ENCODE data around the gene NCR3LG1.
A peak's percentile ranks its signal among the peaks of the same experiment; 100 is the strongest.

The NCR3LG1 gene

GRCh38 chr11:17351510-17352176, at the start of gene NCR3LG1:
TSS of gene NCR3LG1 (plus strand) at chr11:17351800. CDS start at chr11:17351970, 170 bp downstream.
- Mint-ChIP-seq H3K4me3 (peak within 1 kb of the TSS; percentile 79), H3K27ac (peak within 1 kb of the TSS; percentile 69), H3K4me1 (peaks cover 39% of the 10 kb centered on the region), H3K9me3 (no peaks in the 10 kb centered on the region), H3K36me3 (no peaks in the 10 kb centered on the region), H3K27me3 (peaks cover 36% of the 10 kb centered on the region)
- peak; percentile 58 for ATAC-seq

- Mint-ChIP-seq H3K4me1 (no peaks in the 10 kb centered on the region), H3K36me3 (peaks cover 9% of the 10 kb centered on the region), H3K9me3 (no peaks in the 10 kb centered on the region), H3K27ac (no peak overlapping the region), H3K27me3 (no peaks in the 10 kb centered on the region), H3K4me3 (no peak overlapping the region)
- no peak for ATAC-seq
Measured at GRCh38 chr11:17313349-17314231, 38.0 kb upstream of the NCR3LG1 start.

- ATAC-seq: no peak
- Mint-ChIP-seq H3K36me3 (peaks cover 9% of the 10 kb centered on the region), H3K27me3 (no peaks in the 10 kb centered on the region), H3K4me3 (no peak overlapping the region), H3K27ac (no peak overlapping the region), H3K9me3 (no peaks in the 10 kb centered on the region), H3K4me1 (no peaks in the 10 kb centered on the region)
Measured at GRCh38 chr11:17314232-17314547, 37.4 kb upstream of the NCR3LG1 start.

- ATAC-seq: no peak
- Mint-ChIP-seq H3K27me3 (no peaks in the 10 kb centered on the region), H3K27ac (no peak overlapping the region), H3K4me1 (no peaks in the 10 kb centered on the region), H3K4me3 (no peak overlapping the region), H3K36me3 (peaks cover 9% of the 10 kb centered on the region), H3K9me3 (peaks cover 2% of the 10 kb centered on the region)
Measured at GRCh38 chr11:17314904-17315426, 36.6 kb upstream of the NCR3LG1 start.

GRCh38 chr11:17328871-17329494, 22.6 kb upstream of the NCR3LG1 start:
- no peak overlapping the region for H3K4me3 Mint-ChIP-seq

GRCh38 chr11:17331669-17332068, 19.9 kb upstream of the NCR3LG1 start:
- Mint-ChIP-seq H3K4me1 (no peaks in the 10 kb centered on the region), H3K36me3 (peaks cover 8% of the 10 kb centered on the region), H3K9me3 (no peaks in the 10 kb centered on the region), H3K27ac (no peak overlapping the region), H3K4me3 (no peak overlapping the region), H3K27me3 (no peaks in the 10 kb centered on the region)
- ATAC-seq: no peak

More at GRCh38 chr11:17328871-17329494, 22.6 kb upstream of the NCR3LG1 start:
- Mint-ChIP-seq H3K36me3 (peaks cover 24% of the 10 kb centered on the region), H3K27me3 (no peaks in the 10 kb centered on the region), H3K9me3 (peaks cover 11% of the 10 kb centered on the region), H3K27ac (no peak overlapping the region), H3K4me1 (no peaks in the 10 kb centered on the region)
- ATAC-seq: no peak

GRCh38 chr11:17333799-17334586, 17.6 kb upstream of the NCR3LG1 start:
- ATAC-seq: no peak
- Mint-ChIP-seq H3K36me3 (no peaks in the 10 kb centered on the region), H3K27me3 (no peaks in the 10 kb centered on the region), H3K9me3 (no peaks in the 10 kb centered on the region), H3K27ac (no peak overlapping the region), H3K4me1 (no peaks in the 10 kb centered on the region), H3K4me3 (no peak overlapping the region)

GRCh38 chr11:17343257-17343656, 8.3 kb upstream of the NCR3LG1 start:
- Mint-ChIP-seq H3K27ac (no peak overlapping the region), H3K9me3 (no peaks in the 10 kb centered on the region), H3K36me3 (no peaks in the 10 kb centered on the region)

GRCh38 chr11:17343907-17344306, 7.7 kb upstream of the NCR3LG1 start:
- H3K27ac Mint-ChIP-seq: no peak overlapping the region
- no peaks in the 10 kb centered on the region for H3K36me3 Mint-ChIP-seq
- H3K4me1 Mint-ChIP-seq: no peaks in the 10 kb centered on the region
- H3K4me3 Mint-ChIP-seq: no peak overlapping the region
- H3K27me3 Mint-ChIP-seq: no peaks in the 10 kb centered on the region
- no peak for ATAC-seq
- H3K9me3 Mint-ChIP-seq: no peaks in the 10 kb centered on the region

More at GRCh38 chr11:17343257-17343656, 8.3 kb upstream of the NCR3LG1 start:
- no peak for ATAC-seq
- no peaks in the 10 kb centered on the region for H3K4me1 Mint-ChIP-seq
- no peak overlapping the region for H3K4me3 Mint-ChIP-seq
- no peaks in the 10 kb centered on the region for H3K27me3 Mint-ChIP-seq

GRCh38 chr11:17347676-17348075, 3.9 kb upstream of the NCR3LG1 start:
- Mint-ChIP-seq H3K36me3 (no peaks in the 10 kb centered on the region), H3K27ac (no peak overlapping the region), H3K9me3 (no peaks in the 10 kb centered on the region), H3K27me3 (peaks cover 15% of the 10 kb centered on the region), H3K4me3 (no peak overlapping the region), H3K4me1 (peaks cover 19% of the 10 kb centered on the region)
- no peak for ATAC-seq

GRCh38 chr11:17350455-17351171, 987 bp upstream of the NCR3LG1 start:
- peaks cover 36% of the 10 kb centered on the region for H3K27me3 Mint-ChIP-seq
- no peak for ATAC-seq
- H3K4me1 Mint-ChIP-seq: peaks cover 39% of the 10 kb centered on the region
- H3K9me3 Mint-ChIP-seq: no peaks in the 10 kb centered on the region
- H3K4me3 Mint-ChIP-seq: peak overlapping the region; percentile 35
- H3K36me3 Mint-ChIP-seq: no peaks in the 10 kb centered on the region
- no peak overlapping the region for H3K27ac Mint-ChIP-seq

GRCh38 chr11:17351172-17351509, 459 bp upstream of the NCR3LG1 start:
- H3K9me3 Mint-ChIP-seq: no peaks in the 10 kb centered on the region
- H3K27ac Mint-ChIP-seq: peak overlapping the region; percentile 69
- no peak for ATAC-seq
- H3K36me3 Mint-ChIP-seq: no peaks in the 10 kb centered on the region
- peak overlapping the region; percentile 79 for H3K4me3 Mint-ChIP-seq
- H3K4me1 Mint-ChIP-seq: peaks cover 39% of the 10 kb centered on the region
- peaks cover 36% of the 10 kb centered on the region for H3K27me3 Mint-ChIP-seq

GRCh38 chr11:17352950-17353820, 1.6 kb downstream of the NCR3LG1 start:
- no peaks in the 10 kb centered on the region for H3K36me3 Mint-ChIP-seq
- H3K4me1 Mint-ChIP-seq: peaks cover 39% of the 10 kb centered on the region
- peaks cover 36% of the 10 kb centered on the region for H3K27me3 Mint-ChIP-seq
- peak overlapping the region; percentile 69 for H3K27ac Mint-ChIP-seq
- H3K4me3 Mint-ChIP-seq: peak overlapping the region; percentile 79
- H3K9me3 Mint-ChIP-seq: no peaks in the 10 kb centered on the region
- peak; percentile 62 for ATAC-seq

Data from stimulated activated memory B cell treated with anti-CD40 and anti-IgM and Interleukin-4, amounts not matched to agents 10 μg/mL and 1 μg/mL and 100 μg/mL, for 72 hours (primary cell).